SK-N-SH (cell line): ENCODE results near the gene KCNJ15.

ENCODE experiments used
- ELF1 ChIP-seq: IDR thresholded peaks from 2 replicates; pipeline ENCODE4 v1.4.0; 2012
- EP300 ChIP-seq, 2 experiments: IDR thresholded peaks; 2 replicates each; pipeline versions ENCODE4 v1.4.0 to v1.6.1; 2012; ENCODE audit warnings: borderline replicate concordance in 1 of 2, low read depth in 1 of 2, low read length in 1 of 2
- NRF1 ChIP-seq: IDR thresholded peaks from 2 replicates; pipeline ENCODE4 v1.6.1; 2012; ENCODE audit warnings: low read depth, mild to moderate bottlenecking, low read length
- TF ChIP-seq, protein P1 (sequence below): fragments of 200-600 bp; sonication (generic); IDR thresholded peaks from 2 replicates; pipeline ENCODE4 v1.6.1; 2017; ENCODE audit warnings: antibody characterized with exemption, mild to moderate bottlenecking, moderate library complexity
- TF ChIP-seq, protein P2 (sequence below): IDR thresholded peaks from 2 replicates; pipeline ENCODE4 v1.6.1; 2012; ENCODE audit warnings: mild to moderate bottlenecking, low read depth, low read length, moderate library complexity
- TF ChIP-seq, protein P3 (sequence below): IDR thresholded peaks from 2 replicates; pipeline ENCODE4 v1.4.0; 2012; ENCODE audit warnings: low read depth
- TF ChIP-seq, protein P4 (sequence below): fragments of 150-350 bp; IDR thresholded peaks from 2 replicates; pipeline ENCODE4 v1.6.1; 2017; ENCODE audit warnings: antibody characterized with exemption, low read length, low read depth, borderline replicate concordance

DNA sequence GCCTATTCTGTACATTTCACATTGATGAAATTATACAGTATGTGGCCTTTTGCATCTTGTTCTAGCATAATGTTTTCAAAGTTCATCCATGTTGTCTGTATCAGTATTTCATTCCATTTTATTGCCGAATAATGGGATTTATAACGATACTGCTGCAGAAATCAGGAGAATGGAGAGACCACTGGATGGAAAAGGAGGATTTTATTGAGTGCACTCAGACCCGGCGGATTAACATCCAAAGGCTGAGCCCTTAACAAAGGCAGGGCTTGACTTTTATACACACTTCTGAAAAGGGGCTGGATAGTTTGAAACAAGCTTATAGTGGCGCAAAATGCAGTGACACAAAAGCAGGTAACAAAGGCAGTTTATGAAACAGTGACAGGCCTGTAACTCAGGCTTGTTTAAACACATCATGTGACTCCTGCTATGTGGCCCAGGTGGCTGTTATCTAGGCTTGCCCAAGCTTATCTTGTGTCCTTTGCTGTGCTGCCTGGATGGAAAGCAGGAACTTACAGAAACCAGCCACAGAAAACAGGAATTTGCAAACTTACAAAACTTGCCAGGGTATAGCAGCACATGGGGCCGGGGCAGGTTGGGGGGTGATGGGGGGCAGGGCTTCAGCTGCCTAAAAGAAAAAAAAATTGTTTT is 32.8 kb upstream of the KCNJ15 start:
- TF ChIP-seq, protein P1, sequence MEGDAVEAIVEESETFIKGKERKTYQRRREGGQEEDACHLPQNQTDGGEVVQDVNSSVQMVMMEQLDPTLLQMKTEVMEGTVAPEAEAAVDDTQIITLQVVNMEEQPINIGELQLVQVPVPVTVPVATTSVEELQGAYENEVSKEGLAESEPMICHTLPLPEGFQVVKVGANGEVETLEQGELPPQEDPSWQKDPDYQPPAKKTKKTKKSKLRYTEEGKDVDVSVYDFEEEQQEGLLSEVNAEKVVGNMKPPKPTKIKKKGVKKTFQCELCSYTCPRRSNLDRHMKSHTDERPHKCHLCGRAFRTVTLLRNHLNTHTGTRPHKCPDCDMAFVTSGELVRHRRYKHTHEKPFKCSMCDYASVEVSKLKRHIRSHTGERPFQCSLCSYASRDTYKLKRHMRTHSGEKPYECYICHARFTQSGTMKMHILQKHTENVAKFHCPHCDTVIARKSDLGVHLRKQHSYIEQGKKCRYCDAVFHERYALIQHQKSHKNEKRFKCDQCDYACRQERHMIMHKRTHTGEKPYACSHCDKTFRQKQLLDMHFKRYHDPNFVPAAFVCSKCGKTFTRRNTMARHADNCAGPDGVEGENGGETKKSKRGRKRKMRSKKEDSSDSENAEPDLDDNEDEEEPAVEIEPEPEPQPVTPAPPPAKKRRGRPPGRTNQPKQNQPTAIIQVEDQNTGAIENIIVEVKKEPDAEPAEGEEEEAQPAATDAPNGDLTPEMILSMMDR, result no peak
- TF ChIP-seq, protein P2, sequence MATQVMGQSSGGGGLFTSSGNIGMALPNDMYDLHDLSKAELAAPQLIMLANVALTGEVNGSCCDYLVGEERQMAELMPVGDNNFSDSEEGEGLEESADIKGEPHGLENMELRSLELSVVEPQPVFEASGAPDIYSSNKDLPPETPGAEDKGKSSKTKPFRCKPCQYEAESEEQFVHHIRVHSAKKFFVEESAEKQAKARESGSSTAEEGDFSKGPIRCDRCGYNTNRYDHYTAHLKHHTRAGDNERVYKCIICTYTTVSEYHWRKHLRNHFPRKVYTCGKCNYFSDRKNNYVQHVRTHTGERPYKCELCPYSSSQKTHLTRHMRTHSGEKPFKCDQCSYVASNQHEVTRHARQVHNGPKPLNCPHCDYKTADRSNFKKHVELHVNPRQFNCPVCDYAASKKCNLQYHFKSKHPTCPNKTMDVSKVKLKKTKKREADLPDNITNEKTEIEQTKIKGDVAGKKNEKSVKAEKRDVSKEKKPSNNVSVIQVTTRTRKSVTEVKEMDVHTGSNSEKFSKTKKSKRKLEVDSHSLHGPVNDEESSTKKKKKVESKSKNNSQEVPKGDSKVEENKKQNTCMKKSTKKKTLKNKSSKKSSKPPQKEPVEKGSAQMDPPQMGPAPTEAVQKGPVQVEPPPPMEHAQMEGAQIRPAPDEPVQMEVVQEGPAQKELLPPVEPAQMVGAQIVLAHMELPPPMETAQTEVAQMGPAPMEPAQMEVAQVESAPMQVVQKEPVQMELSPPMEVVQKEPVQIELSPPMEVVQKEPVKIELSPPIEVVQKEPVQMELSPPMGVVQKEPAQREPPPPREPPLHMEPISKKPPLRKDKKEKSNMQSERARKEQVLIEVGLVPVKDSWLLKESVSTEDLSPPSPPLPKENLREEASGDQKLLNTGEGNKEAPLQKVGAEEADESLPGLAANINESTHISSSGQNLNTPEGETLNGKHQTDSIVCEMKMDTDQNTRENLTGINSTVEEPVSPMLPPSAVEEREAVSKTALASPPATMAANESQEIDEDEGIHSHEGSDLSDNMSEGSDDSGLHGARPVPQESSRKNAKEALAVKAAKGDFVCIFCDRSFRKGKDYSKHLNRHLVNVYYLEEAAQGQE, result no peak
- TF ChIP-seq, protein P3, sequence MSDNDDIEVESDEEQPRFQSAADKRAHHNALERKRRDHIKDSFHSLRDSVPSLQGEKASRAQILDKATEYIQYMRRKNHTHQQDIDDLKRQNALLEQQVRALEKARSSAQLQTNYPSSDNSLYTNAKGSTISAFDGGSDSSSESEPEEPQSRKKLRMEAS, result no peak
- TF ChIP-seq EP300 (IDR thresholded peaks at IDR 0.05; ENCODE audit: borderline replicate concordance in 1 of 2, low read depth in 1 of 2, low read length in 1 of 2) (no peak), ELF1 (no peak), NRF1 (no peak)
- TF ChIP-seq, protein P4, sequence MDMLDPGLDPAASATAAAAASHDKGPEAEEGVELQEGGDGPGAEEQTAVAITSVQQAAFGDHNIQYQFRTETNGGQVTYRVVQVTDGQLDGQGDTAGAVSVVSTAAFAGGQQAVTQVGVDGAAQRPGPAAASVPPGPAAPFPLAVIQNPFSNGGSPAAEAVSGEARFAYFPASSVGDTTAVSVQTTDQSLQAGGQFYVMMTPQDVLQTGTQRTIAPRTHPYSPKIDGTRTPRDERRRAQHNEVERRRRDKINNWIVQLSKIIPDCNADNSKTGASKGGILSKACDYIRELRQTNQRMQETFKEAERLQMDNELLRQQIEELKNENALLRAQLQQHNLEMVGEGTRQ, result no peak
